OCI-LY7 (cell line): ENCODE measurements around the gene ABHD8. TPM values are rescaled to one million over a fixed set of nuclear protein-coding genes. Genes with fewer than 3 reads are reported as not detected.
A peak's percentile ranks its signal among the peaks of the same experiment; 100 is the strongest.

Experiments
- BruUV-seq: library from RNA; stranded (reverse); fragments of 400-500 nt; replicated peaks from 2 replicates; lab custom pipeline; 2021; lab: Mats Ljungman, UMichigan
- CTCF ChIA-PET: fragments of 300-600 bp; sonication (Branson Sonifier 250); formaldehyde crosslinking; loops from one replicate; lab custom pipeline; 2022; ENCODE audit warnings: antibody characterized with exemption; ENCODE audit not compliant: unreplicated experiment; lab: Charles Lee
- POLR2A ChIA-PET: fragments of 300-600 bp; sonication (Branson Sonifier 250); formaldehyde crosslinking; loops from one replicate; lab custom pipeline; 2022; ENCODE audit warnings: antibody characterized with exemption; lab: Charles Lee
- DNase-seq: peaks from one replicate; pipeline ENCODE4 v3.0.0-alpha.2; 2015; ENCODE audit warnings: low spot score
- H2AFZ ChIP-seq: fragments of 200-600 bp; sonication (generic), shearing (Covaris generic); 2 replicates; pipeline ENCODE4 v1.6.1; 2014; ENCODE audit warnings: mild to moderate bottlenecking, antibody characterized with exemption, low read length, moderate library complexity
- H3K27ac ChIP-seq: fragments of 200-600 bp; sonication (generic); 2 replicates; pipeline ENCODE4 v1.5.1; 2014; ENCODE audit warnings: mixed run types, low read depth, mild to moderate bottlenecking, moderate library complexity, low read length, inconsistent platforms; ENCODE audit not compliant: poor library complexity, severe bottlenecking
- H3K36me3 ChIP-seq: fragments of 200-600 bp; sonication (generic); 2 replicates; pipeline ENCODE4 v1.6.1; 2014; ENCODE audit warnings: mild to moderate bottlenecking, antibody characterized with exemption, low read length, moderate library complexity, mixed read lengths; ENCODE audit not compliant: insufficient read depth
- H3K4me1 ChIP-seq: fragments of 200-600 bp; sonication (generic); 2 replicates; pipeline ENCODE4 v1.5.1; 2014; ENCODE audit warnings: mild to moderate bottlenecking, low read length; ENCODE audit not compliant: insufficient read depth, poor library complexity, severe bottlenecking
- H3K4me2 ChIP-seq: fragments of 200-600 bp; sonication (generic); 2 replicates; pipeline ENCODE4 v1.6.1; 2014; ENCODE audit warnings: mild to moderate bottlenecking, low read length
- H3K4me3 ChIP-seq: fragments of 200-600 bp; sonication (generic); 2 replicates; pipeline ENCODE4 v1.5.1; 2014; ENCODE audit warnings: mild to moderate bottlenecking, low read depth, low read length; ENCODE audit not compliant: poor library complexity, severe bottlenecking
- H3K79me2 ChIP-seq: fragments of 200-600 bp; sonication (generic); 2 replicates; pipeline ENCODE4 v1.6.1; 2016; ENCODE audit warnings: low read depth, mild to moderate bottlenecking, low read length, moderate library complexity, mixed read lengths; ENCODE audit not compliant: insufficient read depth
- H3K9me2 ChIP-seq: fragments of 200-600 bp; sonication (generic); 2 replicates; pipeline ENCODE4 v1.6.1; 2016; ENCODE audit warnings: mild to moderate bottlenecking, low read length, mixed read lengths; ENCODE audit not compliant: insufficient read depth
- H3K9me3 ChIP-seq: fragments of 200-600 bp; sonication (generic); 2 replicates; pipeline ENCODE4 v1.6.1; 2014; ENCODE audit warnings: mild to moderate bottlenecking, mixed run types, low read length, mixed read lengths
- H4K20me1 ChIP-seq: fragments of 200-600 bp; sonication (generic); 2 replicates; pipeline ENCODE4 v1.6.1; 2014; ENCODE audit warnings: mild to moderate bottlenecking, antibody characterized with exemption, low read length, moderate library complexity, mixed read lengths; ENCODE audit not compliant: insufficient read depth
- CTCF ChIP-seq: fragments of 200-600 bp; sonication (generic); conservative IDR thresholded peaks from 2 replicates; pipeline ENCODE4 v1.5.1; 2014; ENCODE audit warnings: mild to moderate bottlenecking, antibody characterized with exemption, low read length, moderate library complexity, mixed read lengths
- EZH2phosphoT487 ChIP-seq: fragments of 200-600 bp; sonication (generic); IDR thresholded peaks from 2 replicates; pipeline ENCODE4 v1.6.1; 2018; ENCODE audit warnings: low read depth, borderline replicate concordance, mild to moderate bottlenecking, mixed run types, antibody characterized with exemption, low read length, moderate library complexity, mixed read lengths
- intact Hi-C: fragments of 100-400 bp; cut with micrococcal nuclease; formaldehyde crosslinking; loops from one replicate; pipeline ENCODE4 v1.10.0; 2022; ENCODE audit not compliant: unreplicated experiment
- total RNA-seq, 2 experiments: library from RNA; depleted of rRNA in 1 of 2; stranded (reverse); fragments of >200 nt in 1 of 2; shearing (Covaris generic) in 1 of 2; gene quantifications; 2 replicates each; pipeline ENCODE4 v1.2.3, GENCODE V29; 2014 to 2022

The ABHD8 gene
- total RNA-seq, 2 experiments from 2014 or later: 11.6 to 18.9 TPM

DNA sequence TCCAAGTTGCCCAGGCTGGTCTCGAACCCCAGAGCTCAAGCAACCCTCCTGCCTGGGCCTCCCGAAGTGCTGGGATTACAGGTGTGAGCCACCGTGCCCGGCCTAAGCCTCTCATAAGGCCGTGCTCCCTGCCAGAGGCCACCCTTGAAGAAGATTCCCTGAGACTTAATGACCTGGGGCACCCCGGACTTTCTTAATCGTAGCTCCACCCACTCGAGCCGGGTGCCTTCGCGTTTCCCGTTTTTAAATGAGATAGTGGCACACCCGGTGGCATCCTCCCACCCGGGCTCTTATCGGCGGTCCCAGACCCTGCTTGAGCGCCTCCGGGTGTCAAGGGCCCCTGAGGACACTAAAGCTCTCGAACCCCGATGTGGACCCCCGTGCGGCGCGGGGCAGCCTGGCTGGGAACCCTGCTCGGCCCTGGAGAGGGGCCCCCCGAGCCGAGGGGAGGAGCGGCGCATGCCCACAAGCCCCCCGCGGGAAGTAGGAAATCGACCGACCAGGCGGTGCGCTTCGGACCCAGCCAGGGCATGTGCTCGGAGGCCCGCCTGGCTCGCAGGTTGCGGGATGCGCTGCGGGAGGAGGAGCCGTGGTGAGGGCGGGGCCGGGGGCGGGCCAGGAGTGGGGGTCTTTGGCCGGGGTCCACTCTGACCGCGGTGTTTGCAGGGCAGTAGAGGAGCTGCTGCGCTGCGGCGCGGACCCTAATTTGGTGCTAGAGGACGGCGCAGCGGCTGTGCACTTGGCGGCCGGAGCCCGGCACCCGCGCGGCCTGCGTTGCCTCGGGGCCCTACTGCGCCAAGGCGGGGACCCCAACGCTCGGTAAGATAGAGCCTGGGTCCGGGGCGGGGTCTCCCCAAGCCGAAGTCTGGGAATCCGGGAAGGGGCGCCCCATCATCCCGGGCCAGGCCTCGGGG is 21.6 kb downstream of the ABHD8 start, which contains the start of gene ANKLE1:
ANKLE1 (plus strand) TSS at position 511 of the 914 bp plus-strand sequence; CDS start at position 531, 20 bp downstream.
- no peaks in the 10 kb centered on the region for H3K9me2 ChIP-seq
- ChIA-PET CTCF (interaction anchor here (0.6 to 1.3 kb wide), 4 partner anchors 15 to 43 kb away, joined by 3 to 4 read pairs (median 3); no protein-coding TSS in a partner anchor), POLR2A (interaction anchor here (0.5 to 3.5 kb wide), 9 partner anchors 15 to 707 kb away, joined by 3 to 28 read pairs (median 3); partner anchors contain the start of genes BABAM1 and USHBP1)
- TF ChIP-seq EZH2phosphoT487: no peak
- no peak for TF ChIP-seq CTCF
- peak; percentile 82 for DNase-seq
- intact Hi-C loops: loop anchor here (1.0 to 5.0 kb wide), 4 partner anchors 20 to 214 kb away; partner anchors contain the start of genes HAUS8 and MYO9B
- H3K4me1 ChIP-seq: peaks cover 22% of the 10 kb centered on the region
- peak within 1 kb of the TSS; percentile 76 for H2AFZ ChIP-seq
- BruUV-seq: TSS peak; percentile 61
- peak within 1 kb of the TSS; percentile 69 for H3K27ac ChIP-seq
- peaks cover 13% of the 10 kb centered on the region; the same call in 1 of the 2 replicates for H3K79me2 ChIP-seq
- H3K9me3 ChIP-seq: no peaks in the 10 kb centered on the region
- H3K4me3 ChIP-seq: peak within 1 kb of the TSS; percentile 83
- peak within 1 kb of the TSS; percentile 92 for H3K4me2 ChIP-seq
- H3K36me3 ChIP-seq: peaks cover 66% of the 10 kb centered on the region
- no peaks in the 10 kb centered on the region for H4K20me1 ChIP-seq

GRCh38 chr19:17279436-17279835 is 23.8 kb downstream of the ABHD8 start:
- no TSS peak for BruUV-seq
- H3K27ac ChIP-seq: no peak overlapping the region
- no peak overlapping the region for H3K4me3 ChIP-seq
- DNase-seq: no peak
- H3K9me2 ChIP-seq: no peaks in the 10 kb centered on the region
- POLR2A ChIA-PET: interaction anchor here (1.2 to 3.5 kb wide), 3 partner anchors 12 to 90 kb away, joined by 3 to 28 read pairs (median 19); partner anchors contain the start of genes BABAM1 and USHBP1
- peaks cover 22% of the 10 kb centered on the region for H3K4me1 ChIP-seq
- peaks cover 13% of the 10 kb centered on the region; the same call in 1 of the 2 replicates for H3K79me2 ChIP-seq
- no peak overlapping the region for H2AFZ ChIP-seq
- CTCF ChIA-PET: interaction anchor here (1.2 kb wide), 1 partner anchor 12 kb away, joined by 4 read pairs; the partner anchor contains the start of gene BABAM1
- H3K4me2 ChIP-seq: no peak overlapping the region
- intact Hi-C loops: no loop called here
- no peaks in the 10 kb centered on the region for H4K20me1 ChIP-seq
- TF ChIP-seq CTCF (no peak), EZH2phosphoT487 (no peak)
- peaks cover 66% of the 10 kb centered on the region for H3K36me3 ChIP-seq
- no peaks in the 10 kb centered on the region for H3K9me3 ChIP-seq
